GM12878 (cell line): ENCODE results near the gene IRF2BPL.

ENCODE experiments used
- BRCA1 ChIP-seq: IDR thresholded peaks from 2 replicates; pipeline ENCODE4 v1.6.1; 2011; ENCODE audit warnings: low read depth, low read length, improper control_type of control experiment
- CTCF ChIP-seq, 3 experiments: IDR thresholded peaks in 2 of 3; conservative IDR thresholded peaks in 1 of 3; 2 replicates each; pipeline ENCODE4 v1.5.1; 2011; ENCODE audit warnings: low read depth in 3 of 3, low read length in 3 of 3, mild to moderate bottlenecking in 3 of 3, control low read depth in 2 of 3, moderate library complexity in 2 of 3, inconsistent platforms in 1 of 3, mixed read lengths in 1 of 3; ENCODE audit not compliant: control insufficient read depth in 2 of 3, insufficient read depth in 1 of 3; ENCODE audit errors: extremely low read depth in 1 of 3
- DPF2 ChIP-seq: fragments of 450-650 bp; IDR thresholded peaks from 2 replicates; pipeline ENCODE4 v1.6.1; 2017; ENCODE audit warnings: mild to moderate bottlenecking
- EZH2 ChIP-seq: IDR thresholded peaks from 2 replicates; pipeline ENCODE4 v1.6.1; 2012; ENCODE audit warnings: low read depth, mild to moderate bottlenecking, control low read depth, inconsistent platforms, low read length, borderline replicate concordance; ENCODE audit not compliant: control insufficient read depth
- FOXM1 ChIP-seq: IDR thresholded peaks from 2 replicates; pipeline ENCODE4 v1.6.1; 2012; ENCODE audit warnings: low read depth, mild to moderate bottlenecking, inconsistent platforms, low read length, moderate library complexity
- HCFC1 ChIP-seq: fragments of 150-350 bp; IDR thresholded peaks from 2 replicates; pipeline ENCODE4 v1.6.1; 2014; ENCODE audit warnings: low read length
- NFIC ChIP-seq: IDR thresholded peaks from 2 replicates; pipeline ENCODE4 v1.6.1; 2012; ENCODE audit warnings: low read depth, mild to moderate bottlenecking, inconsistent platforms, low read length, moderate library complexity
- NR2F1 ChIP-seq: fragments of 450-650 bp; conservative IDR thresholded peaks from 2 replicates; pipeline ENCODE4 v1.6.1; 2017; ENCODE audit warnings: mild to moderate bottlenecking
- RCOR1 ChIP-seq: conservative IDR thresholded peaks from 2 replicates; pipeline ENCODE4 v1.6.1; 2012; ENCODE audit warnings: low read depth, low read length, improper control_type of control experiment
- TARDBP ChIP-seq: IDR thresholded peaks from 2 replicates; pipeline ENCODE4 v1.6.1; 2016; ENCODE audit warnings: borderline replicate concordance
- ZBTB4 ChIP-seq: fragments of 450-650 bp; formaldehyde crosslinking; IDR thresholded peaks from 2 replicates; pipeline ENCODE4 v1.4.0; 2022; ENCODE audit warnings: mild to moderate bottlenecking, moderate library complexity
- ZNF24 ChIP-seq: fragments of 450-650 bp; IDR thresholded peaks from 2 replicates; pipeline ENCODE4 v1.6.1; 2017; ENCODE audit warnings: antibody characterized with exemption, mild to moderate bottlenecking
- ZSCAN29 ChIP-seq: fragments of 450-650 bp; IDR thresholded peaks from 2 replicates; pipeline ENCODE4 v1.6.1; 2017; ENCODE audit warnings: mild to moderate bottlenecking, moderate library complexity

DNA sequence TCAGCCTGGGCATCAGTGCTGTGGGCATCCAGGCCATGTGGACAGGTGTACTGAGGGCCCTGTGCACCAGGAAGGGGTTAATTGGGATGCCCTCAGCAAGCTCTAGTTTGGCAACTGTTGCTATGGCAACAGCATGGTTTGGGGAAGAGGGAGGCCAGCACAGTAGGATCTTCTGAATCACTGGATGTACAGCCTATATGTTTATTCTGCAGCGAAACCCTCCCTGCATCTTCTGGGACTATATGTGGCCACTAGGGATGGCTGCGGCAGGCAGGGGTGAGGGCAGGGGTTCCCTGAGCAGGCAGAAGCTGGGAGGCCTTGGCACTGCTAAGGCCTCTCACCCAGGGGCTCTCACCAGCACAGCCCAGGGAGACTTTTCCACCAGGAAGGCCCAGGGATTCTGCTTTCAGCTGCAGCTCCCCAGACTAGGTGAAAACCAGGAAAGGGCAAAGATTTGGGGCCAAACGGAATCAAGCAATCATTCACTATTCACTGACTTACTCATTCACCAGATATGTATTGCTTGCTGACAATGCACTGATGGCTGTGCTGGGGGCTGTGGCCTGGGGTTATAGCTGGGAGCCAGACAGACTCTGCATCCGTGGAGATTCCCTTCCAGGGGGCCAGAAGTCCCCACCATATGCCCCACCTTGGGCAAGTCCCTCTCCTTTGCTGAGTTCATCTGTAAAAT lies 42.8 kb downstream of the IRF2BPL start:
- TF ChIP-seq HCFC1 (no peak), DPF2 (no peak), ZNF24 (no peak), CTCF (IDR thresholded peaks at IDR 0.05 in 2 of 3, conservative IDR thresholded peaks at IDR 0.05 in 1 of 3; ENCODE audit: control insufficient read depth in 2 of 3, extremely low read depth in 1 of 3, insufficient read depth in 1 of 3, low read depth in 3 of 3, low read length in 3 of 3) (no peak), NR2F1 (no peak), EZH2 (no peak), TARDBP (no peak), NFIC (no peak), FOXM1 (no peak), ZBTB4 (CRISPR knock-in tag) (no peak), ZSCAN29 (no peak), BRCA1 (no peak), RCOR1 (no peak)
